Esophagus squamous epithelium (tissue), 4 donors: ENCODE data around the gene PKMYT1.

Source experiments
- POLR2A ChIP-seq, 4 donors: fragments of 450-650 bp; IDR thresholded peaks; one replicate each; pipeline ENCODE4 v1.6.1; 2017; ENCODE audit warnings: antibody characterized with exemption in 4 of 4, mild to moderate bottlenecking in 4 of 4, moderate library complexity in 3 of 4
- TF ChIP-seq, protein P1 (sequence below), 6 experiments: fragments of 450-650 bp in 4 of 6; fragments of 200-600 bp in 2 of 6; sonication (generic) in 2 of 6; IDR thresholded peaks; one replicate each; pipeline ENCODE4 v1.5.1; 2016 to 2019; ENCODE audit warnings: antibody characterized with exemption in 6 of 6, mild to moderate bottlenecking in 4 of 6, moderate library complexity in 4 of 6

DNA sequence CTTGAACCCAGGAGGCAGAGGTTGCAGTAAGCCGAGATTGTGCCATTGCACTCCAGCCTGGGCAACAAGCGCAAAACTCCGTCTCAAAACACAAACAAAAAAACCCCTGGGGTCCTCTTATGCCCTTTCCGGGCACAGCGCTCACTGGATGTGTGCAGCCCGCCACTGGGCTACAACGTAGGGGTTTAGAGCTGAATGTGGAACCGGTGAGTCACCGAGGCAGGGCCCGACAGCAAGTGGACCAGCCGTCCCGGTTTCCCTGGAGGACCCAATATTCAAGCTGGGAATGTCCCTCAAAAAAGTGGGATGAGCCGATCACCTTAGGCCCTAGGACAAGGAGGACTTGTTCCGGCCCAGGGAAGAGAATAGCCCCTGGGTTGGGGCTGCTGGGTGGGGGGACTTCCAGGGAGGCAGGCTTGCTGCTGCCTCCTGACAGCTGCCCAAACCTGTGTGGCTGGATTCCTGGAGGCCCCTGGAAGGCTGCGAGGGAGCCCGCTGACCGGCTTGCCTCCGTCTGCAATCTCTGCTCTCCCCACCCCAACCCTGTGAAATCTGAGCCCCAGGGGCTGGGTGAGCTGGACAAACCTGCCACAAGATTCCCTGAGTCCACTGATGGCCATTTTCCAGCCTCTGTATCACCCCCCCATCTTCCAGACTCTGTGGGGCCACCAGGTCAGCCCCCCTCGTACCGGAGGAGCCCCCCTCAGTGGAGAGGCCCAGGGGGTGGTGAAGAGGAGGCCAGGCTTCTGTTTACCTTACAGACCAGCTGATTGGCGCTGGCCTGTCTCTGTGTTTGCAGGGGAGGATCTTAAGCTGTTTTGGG, 29.5 kb upstream of the PKMYT1 start:
- TF ChIP-seq, protein P1, sequence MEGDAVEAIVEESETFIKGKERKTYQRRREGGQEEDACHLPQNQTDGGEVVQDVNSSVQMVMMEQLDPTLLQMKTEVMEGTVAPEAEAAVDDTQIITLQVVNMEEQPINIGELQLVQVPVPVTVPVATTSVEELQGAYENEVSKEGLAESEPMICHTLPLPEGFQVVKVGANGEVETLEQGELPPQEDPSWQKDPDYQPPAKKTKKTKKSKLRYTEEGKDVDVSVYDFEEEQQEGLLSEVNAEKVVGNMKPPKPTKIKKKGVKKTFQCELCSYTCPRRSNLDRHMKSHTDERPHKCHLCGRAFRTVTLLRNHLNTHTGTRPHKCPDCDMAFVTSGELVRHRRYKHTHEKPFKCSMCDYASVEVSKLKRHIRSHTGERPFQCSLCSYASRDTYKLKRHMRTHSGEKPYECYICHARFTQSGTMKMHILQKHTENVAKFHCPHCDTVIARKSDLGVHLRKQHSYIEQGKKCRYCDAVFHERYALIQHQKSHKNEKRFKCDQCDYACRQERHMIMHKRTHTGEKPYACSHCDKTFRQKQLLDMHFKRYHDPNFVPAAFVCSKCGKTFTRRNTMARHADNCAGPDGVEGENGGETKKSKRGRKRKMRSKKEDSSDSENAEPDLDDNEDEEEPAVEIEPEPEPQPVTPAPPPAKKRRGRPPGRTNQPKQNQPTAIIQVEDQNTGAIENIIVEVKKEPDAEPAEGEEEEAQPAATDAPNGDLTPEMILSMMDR (IDR thresholded peaks at IDR 0.05) = no peak
- TF ChIP-seq POLR2A (IDR thresholded peaks at IDR 0.05) = no peak
